Ishikawa (cell line): ENCODE measurements around the gene TMEM132E.

Experiments used
- CEBPB ChIP-seq: IDR thresholded peaks from 2 replicates; pipeline ENCODE4 v1.6.1; 2012
- CREB1 ChIP-seq: IDR thresholded peaks from 2 replicates; pipeline ENCODE4 v1.6.1; 2012; ENCODE audit warnings: low read depth
- EGR1 ChIP-seq: IDR thresholded peaks from 2 replicates; pipeline ENCODE4 v1.6.1; 2012
- EP300 ChIP-seq: IDR thresholded peaks from 2 replicates; pipeline ENCODE4 v1.6.1; 2012; ENCODE audit warnings: borderline replicate concordance
- FOXM1 ChIP-seq: IDR thresholded peaks from 2 replicates; pipeline ENCODE4 v1.6.1; 2012; ENCODE audit warnings: low read depth, borderline replicate concordance
- NFIC ChIP-seq: IDR thresholded peaks from 2 replicates; pipeline ENCODE4 v1.6.1; 2012
- RAD21 ChIP-seq: IDR thresholded peaks from 2 replicates; pipeline ENCODE4 v1.6.1; 2012; ENCODE audit warnings: low read depth
- TAF1 ChIP-seq: IDR thresholded peaks from 2 replicates; pipeline ENCODE4 v1.6.1; 2012; ENCODE audit warnings: low read depth, mild to moderate bottlenecking
- TCF12 ChIP-seq: IDR thresholded peaks from 2 replicates; pipeline ENCODE4 v1.6.1; 2012; ENCODE audit warnings: low read depth
- TEAD4 ChIP-seq: IDR thresholded peaks from 2 replicates; pipeline ENCODE4 v1.6.1; 2012
- YY1 ChIP-seq: IDR thresholded peaks from 2 replicates; pipeline ENCODE4 v1.6.1; 2012; ENCODE audit warnings: low read depth
- ZBTB7A ChIP-seq: IDR thresholded peaks from 2 replicates; pipeline ENCODE4 v1.6.1; 2012; ENCODE audit warnings: low read depth
- TF ChIP-seq, protein P1 (sequence below): IDR thresholded peaks from 2 replicates; pipeline ENCODE4 v1.6.1; 2012
- TF ChIP-seq, protein P2 (sequence below): IDR thresholded peaks from 2 replicates; pipeline ENCODE4 v1.6.1; 2012; ENCODE audit warnings: low read depth, mild to moderate bottlenecking
- TF ChIP-seq, protein P3 (sequence below): IDR thresholded peaks from 2 replicates; pipeline ENCODE4 v1.6.1; 2012

Gene TMEM132E

DNA sequence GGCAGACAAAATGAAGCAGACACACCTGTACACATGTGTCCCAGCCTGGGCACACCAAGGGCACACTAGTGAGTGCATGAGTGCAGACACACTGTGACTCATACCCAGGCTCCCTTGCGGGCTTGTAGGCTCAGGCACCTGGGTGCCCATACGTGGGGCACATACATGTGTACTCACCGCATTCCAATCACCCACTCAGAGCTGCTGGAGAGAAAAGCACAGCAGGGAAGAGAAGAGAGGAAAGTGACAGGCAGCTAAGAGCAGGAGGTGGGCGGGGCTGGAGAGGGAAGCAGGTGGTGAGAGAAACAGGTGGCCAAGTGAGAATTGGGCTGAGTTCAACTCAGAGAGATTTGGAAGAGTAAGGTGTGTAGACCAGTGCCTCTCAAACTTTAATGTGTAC lies 54.0 kb downstream of the TMEM132E start:
- TF ChIP-seq EGR1: no peak
- no peak for TF ChIP-seq TCF12
- TF ChIP-seq RAD21: no peak
- TF ChIP-seq, protein P1, sequence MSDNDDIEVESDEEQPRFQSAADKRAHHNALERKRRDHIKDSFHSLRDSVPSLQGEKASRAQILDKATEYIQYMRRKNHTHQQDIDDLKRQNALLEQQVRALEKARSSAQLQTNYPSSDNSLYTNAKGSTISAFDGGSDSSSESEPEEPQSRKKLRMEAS: no peak
- TF ChIP-seq, protein P2, sequence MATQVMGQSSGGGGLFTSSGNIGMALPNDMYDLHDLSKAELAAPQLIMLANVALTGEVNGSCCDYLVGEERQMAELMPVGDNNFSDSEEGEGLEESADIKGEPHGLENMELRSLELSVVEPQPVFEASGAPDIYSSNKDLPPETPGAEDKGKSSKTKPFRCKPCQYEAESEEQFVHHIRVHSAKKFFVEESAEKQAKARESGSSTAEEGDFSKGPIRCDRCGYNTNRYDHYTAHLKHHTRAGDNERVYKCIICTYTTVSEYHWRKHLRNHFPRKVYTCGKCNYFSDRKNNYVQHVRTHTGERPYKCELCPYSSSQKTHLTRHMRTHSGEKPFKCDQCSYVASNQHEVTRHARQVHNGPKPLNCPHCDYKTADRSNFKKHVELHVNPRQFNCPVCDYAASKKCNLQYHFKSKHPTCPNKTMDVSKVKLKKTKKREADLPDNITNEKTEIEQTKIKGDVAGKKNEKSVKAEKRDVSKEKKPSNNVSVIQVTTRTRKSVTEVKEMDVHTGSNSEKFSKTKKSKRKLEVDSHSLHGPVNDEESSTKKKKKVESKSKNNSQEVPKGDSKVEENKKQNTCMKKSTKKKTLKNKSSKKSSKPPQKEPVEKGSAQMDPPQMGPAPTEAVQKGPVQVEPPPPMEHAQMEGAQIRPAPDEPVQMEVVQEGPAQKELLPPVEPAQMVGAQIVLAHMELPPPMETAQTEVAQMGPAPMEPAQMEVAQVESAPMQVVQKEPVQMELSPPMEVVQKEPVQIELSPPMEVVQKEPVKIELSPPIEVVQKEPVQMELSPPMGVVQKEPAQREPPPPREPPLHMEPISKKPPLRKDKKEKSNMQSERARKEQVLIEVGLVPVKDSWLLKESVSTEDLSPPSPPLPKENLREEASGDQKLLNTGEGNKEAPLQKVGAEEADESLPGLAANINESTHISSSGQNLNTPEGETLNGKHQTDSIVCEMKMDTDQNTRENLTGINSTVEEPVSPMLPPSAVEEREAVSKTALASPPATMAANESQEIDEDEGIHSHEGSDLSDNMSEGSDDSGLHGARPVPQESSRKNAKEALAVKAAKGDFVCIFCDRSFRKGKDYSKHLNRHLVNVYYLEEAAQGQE: no peak
- TF ChIP-seq CREB1: no peak
- no peak for TF ChIP-seq YY1
- no peak for TF ChIP-seq ZBTB7A
- TF ChIP-seq TAF1: no peak
- TF ChIP-seq, protein P3, sequence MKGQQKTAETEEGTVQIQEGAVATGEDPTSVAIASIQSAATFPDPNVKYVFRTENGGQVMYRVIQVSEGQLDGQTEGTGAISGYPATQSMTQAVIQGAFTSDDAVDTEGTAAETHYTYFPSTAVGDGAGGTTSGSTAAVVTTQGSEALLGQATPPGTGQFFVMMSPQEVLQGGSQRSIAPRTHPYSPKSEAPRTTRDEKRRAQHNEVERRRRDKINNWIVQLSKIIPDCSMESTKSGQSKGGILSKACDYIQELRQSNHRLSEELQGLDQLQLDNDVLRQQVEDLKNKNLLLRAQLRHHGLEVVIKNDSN: no peak
- TF ChIP-seq TEAD4: no peak
- no peak for TF ChIP-seq EP300
- TF ChIP-seq CEBPB: no peak
- TF ChIP-seq FOXM1: no peak
- no peak for TF ChIP-seq NFIC

- no peak for TF ChIP-seq ZBTB7A
- TF ChIP-seq, protein P1: no peak
- no peak for TF ChIP-seq CREB1
- TF ChIP-seq YY1: no peak
- TF ChIP-seq, protein P2: no peak
- TF ChIP-seq TCF12: no peak
- TF ChIP-seq CEBPB: no peak
- TF ChIP-seq RAD21: no peak
- TF ChIP-seq, protein P3: no peak
- no peak for TF ChIP-seq EGR1
- no peak for TF ChIP-seq NFIC
- no peak for TF ChIP-seq TEAD4
- no peak for TF ChIP-seq FOXM1
- no peak for TF ChIP-seq TAF1
- no peak for TF ChIP-seq EP300
These were observed 54.4 kb downstream of the TMEM132E start for GRCh38 chr17:34633760-34634159.

GRCh38 chr17:34634551-34635160 lies 55.3 kb downstream of the TMEM132E start:
- TF ChIP-seq, protein P3: no peak
- TF ChIP-seq, protein P2: no peak
- no peak for TF ChIP-seq EGR1

- TF ChIP-seq TAF1 (no peak), ZBTB7A (no peak), CEBPB (no peak), TCF12 (no peak), FOXM1 (no peak), RAD21 (no peak), CREB1 (no peak), YY1 (no peak), EP300 (no peak), NFIC (no peak), EGR1 (no peak), TEAD4 (no peak)
- TF ChIP-seq, protein P1: no peak
- TF ChIP-seq, protein P3: no peak
- TF ChIP-seq, protein P2: no peak
These were observed 56.5 kb downstream of the TMEM132E start for GRCh38 chr17:34635876-34636275.
